GM23338 (cell line): ENCODE measurements around the gene FAAH.

ENCODE experiments used
- CREB1 ChIP-seq: fragments of 250-450 bp; sonication (Bioruptor Pico); IDR thresholded peaks from 2 replicates; pipeline ENCODE4 v1.5.0; 2020; ENCODE audit warnings: low read depth, mild to moderate bottlenecking, moderate library complexity
- TF ChIP-seq, protein P1 (sequence below), 2 experiments: fragments of 200-600 bp in 1 of 2; sonication (generic) in 1 of 2; conservative IDR thresholded peaks; 2 replicates each; pipeline versions ENCODE4 v1.5.1 to v1.6.1; 2016 to 2017; ENCODE audit warnings: antibody characterized with exemption in 2 of 2, low read depth in 2 of 2, mild to moderate bottlenecking in 2 of 2, moderate library complexity in 1 of 2

DNA sequence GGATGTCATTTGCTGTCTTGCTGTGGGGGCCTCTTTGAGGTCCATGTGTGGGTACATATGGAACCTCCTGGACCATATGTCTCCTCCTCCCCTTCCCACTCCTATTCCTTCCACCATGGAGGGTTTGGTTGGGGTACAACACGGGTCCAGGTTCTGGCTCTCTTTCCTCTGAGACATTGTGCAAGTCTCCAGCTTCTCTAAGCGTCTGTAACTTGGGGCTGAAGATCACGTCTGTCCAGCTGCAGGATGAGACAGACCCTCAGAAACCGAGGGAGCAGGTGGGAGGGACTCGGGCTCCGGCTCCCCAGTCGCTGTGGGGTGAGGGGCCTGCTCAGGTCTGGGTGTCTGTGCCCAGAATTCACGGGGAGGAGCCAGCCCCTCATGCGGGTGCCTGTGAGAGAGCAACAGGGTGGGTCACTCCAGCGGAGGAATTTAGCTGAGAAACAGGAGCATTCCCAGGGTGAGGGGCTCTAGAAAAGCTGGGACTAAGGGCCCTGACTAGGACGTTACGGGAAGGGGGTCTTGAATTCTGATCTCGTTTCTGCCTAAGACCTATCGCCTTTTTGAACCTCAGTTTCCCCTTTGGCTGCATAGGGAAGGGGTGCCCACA is 53.5 kb downstream of the FAAH start:
- TF ChIP-seq CREB1 (CRISPR knock-in tag): no peak
- TF ChIP-seq, protein P1, sequence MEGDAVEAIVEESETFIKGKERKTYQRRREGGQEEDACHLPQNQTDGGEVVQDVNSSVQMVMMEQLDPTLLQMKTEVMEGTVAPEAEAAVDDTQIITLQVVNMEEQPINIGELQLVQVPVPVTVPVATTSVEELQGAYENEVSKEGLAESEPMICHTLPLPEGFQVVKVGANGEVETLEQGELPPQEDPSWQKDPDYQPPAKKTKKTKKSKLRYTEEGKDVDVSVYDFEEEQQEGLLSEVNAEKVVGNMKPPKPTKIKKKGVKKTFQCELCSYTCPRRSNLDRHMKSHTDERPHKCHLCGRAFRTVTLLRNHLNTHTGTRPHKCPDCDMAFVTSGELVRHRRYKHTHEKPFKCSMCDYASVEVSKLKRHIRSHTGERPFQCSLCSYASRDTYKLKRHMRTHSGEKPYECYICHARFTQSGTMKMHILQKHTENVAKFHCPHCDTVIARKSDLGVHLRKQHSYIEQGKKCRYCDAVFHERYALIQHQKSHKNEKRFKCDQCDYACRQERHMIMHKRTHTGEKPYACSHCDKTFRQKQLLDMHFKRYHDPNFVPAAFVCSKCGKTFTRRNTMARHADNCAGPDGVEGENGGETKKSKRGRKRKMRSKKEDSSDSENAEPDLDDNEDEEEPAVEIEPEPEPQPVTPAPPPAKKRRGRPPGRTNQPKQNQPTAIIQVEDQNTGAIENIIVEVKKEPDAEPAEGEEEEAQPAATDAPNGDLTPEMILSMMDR (conservative IDR thresholded peaks at IDR 0.05; ENCODE audit: low read depth in 2 of 2): no peak
